NCI-H128 (cell line): ENCODE measurements around the gene ZNF177.

Source experiments
- DNase-seq: peaks from one replicate; lab custom pipeline; 2025; ENCODE audit not compliant: unreplicated experiment; lab: John Stamatoyannopoulos, UW

The ZNF177 gene

DNA sequence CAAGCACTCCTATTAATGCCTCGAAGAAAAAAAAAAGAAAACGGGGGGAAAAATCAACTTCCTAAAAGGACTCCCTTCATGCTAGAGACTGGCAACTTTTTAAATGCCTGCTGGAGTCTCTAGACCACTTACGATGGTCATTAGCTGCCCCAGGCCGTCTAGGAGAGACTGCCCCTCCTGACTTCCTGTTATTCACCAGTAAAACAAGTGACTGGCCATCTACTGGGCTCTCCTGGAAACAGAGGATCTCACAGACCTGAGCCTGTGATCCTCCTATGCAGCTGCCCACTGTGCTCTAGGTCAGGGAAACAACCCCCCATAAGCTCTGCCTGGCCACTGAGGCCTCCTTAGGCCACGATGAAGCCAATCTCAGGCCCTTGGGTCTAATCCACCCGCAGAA lies 65.1 kb downstream of the ZNF177 start:
- DNase-seq = no peak

DNA sequence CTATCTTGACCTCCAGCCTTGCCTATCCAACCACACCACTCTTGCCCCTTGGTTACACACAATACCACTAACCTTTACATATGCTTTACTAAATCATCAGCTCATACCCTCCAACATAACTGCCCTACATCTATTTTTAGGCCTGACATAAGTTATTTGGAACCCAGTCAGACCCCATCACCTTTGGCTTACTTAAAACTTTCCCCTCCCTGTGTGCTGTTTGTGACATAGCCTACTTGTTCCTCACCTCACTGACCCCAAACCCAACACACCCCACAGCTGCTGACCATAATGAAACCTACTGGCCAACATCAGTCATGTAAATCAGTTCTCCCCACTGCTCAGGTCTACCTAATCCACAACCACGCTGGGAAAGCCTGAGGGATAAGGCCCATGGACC lies 67.6 kb downstream of the ZNF177 start:
- DNase-seq = no peak

DNA sequence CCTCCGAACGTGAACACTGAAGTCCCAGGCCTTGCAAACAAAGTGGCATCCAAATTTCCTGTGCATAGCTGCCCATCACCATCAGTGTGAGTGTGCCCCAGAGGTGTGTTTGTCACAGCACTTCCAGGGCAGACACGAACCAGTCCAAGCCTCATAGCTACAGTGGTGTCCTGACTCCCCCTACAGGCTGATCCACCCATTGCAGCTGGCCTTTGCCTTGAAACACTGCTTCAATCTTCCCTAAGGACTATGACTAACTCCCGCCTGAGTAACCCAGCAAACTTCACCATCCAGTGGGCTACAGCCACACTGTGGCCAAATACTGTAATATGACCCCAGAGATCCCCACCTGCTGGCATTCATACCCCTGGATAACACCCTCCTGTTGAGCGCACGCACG lies 68.7 kb downstream of the ZNF177 start:
- no peak for DNase-seq
